Liver (tissue), 9 donors: ENCODE measurements around the gene AP5S1. TPM values are rescaled to one million over a fixed set of nuclear protein-coding genes. Genes with fewer than 3 reads are reported as not detected.

ENCODE experiments used
- DNase-seq: peaks from one replicate; pipeline ENCODE4 v3.0.0-alpha.2; 2017; ENCODE audit warnings: low spot score
- H3K27ac ChIP-seq, 2 donors: one replicate each; pipeline ENCODE4 v1.7.0; 2013; ENCODE audit warnings: inconsistent platforms in 2 of 2, low read length in 2 of 2, control low read depth in 1 of 2, low read depth in 1 of 2, mild to moderate bottlenecking in 1 of 2
- H3K27me3 ChIP-seq, 4 donors: one replicate each; pipeline versions ENCODE4 v1.6.1 to v1.7.0; 2013; ENCODE audit warnings: low read length in 3 of 4, inconsistent platforms in 1 of 4, mild to moderate bottlenecking in 1 of 4, moderate library complexity in 1 of 4; ENCODE audit not compliant: control insufficient read depth in 4 of 4, insufficient read depth in 4 of 4
- H3K36me3 ChIP-seq, 4 donors: one replicate each; pipeline versions ENCODE4 v1.6.1 to v1.7.0; 2013; ENCODE audit warnings: low read length in 3 of 4, mild to moderate bottlenecking in 3 of 4, low read depth in 1 of 4, moderate library complexity in 1 of 4; ENCODE audit not compliant: control insufficient read depth in 4 of 4, insufficient read depth in 3 of 4
- H3K4me1 ChIP-seq, 4 donors: one replicate each; pipeline versions ENCODE4 v1.6.1 to v1.7.0; 2013; ENCODE audit warnings: low read length in 3 of 4, mild to moderate bottlenecking in 3 of 4, moderate library complexity in 1 of 4; ENCODE audit not compliant: control insufficient read depth in 4 of 4, insufficient read depth in 4 of 4
- H3K4me3 ChIP-seq, 3 donors: one replicate each; pipeline versions ENCODE4 v1.6.1 to v1.7.0; 2013; ENCODE audit warnings: low read length in 3 of 3, control low read depth in 1 of 3, low read depth in 1 of 3, mild to moderate bottlenecking in 1 of 3
- H3K9ac ChIP-seq, 2 donors: one replicate each; pipeline ENCODE4 v1.7.0; 2013; ENCODE audit warnings: low read length in 2 of 2, mild to moderate bottlenecking in 2 of 2, moderate library complexity in 2 of 2, control low read depth in 1 of 2, low read depth in 1 of 2
- H3K9me3 ChIP-seq, 4 donors: one replicate each; pipeline versions ENCODE4 v1.6.1 to v1.7.0; 2013; ENCODE audit warnings: low read length in 3 of 4; ENCODE audit not compliant: control insufficient read depth in 4 of 4
- EGR1 ChIP-seq, 2 donors: IDR thresholded peaks; 2 replicates each; pipeline ENCODE4 v1.6.1; 2016 to 2018; ENCODE audit warnings: antibody characterized with exemption in 2 of 2, low read depth in 2 of 2
- FOXA1 ChIP-seq: IDR thresholded peaks from 2 replicates; pipeline ENCODE4 v1.6.1; 2016; ENCODE audit warnings: antibody characterized with exemption
- FOXA2 ChIP-seq: IDR thresholded peaks from 2 replicates; pipeline ENCODE4 v1.6.1; 2016; ENCODE audit warnings: antibody characterized with exemption
- GABPA ChIP-seq, 2 donors: IDR thresholded peaks in 1 of 2; conservative IDR thresholded peaks in 1 of 2; 2 replicates each; pipeline ENCODE4 v1.6.1; 2016; ENCODE audit warnings: antibody characterized with exemption in 2 of 2, mild to moderate bottlenecking in 1 of 2, moderate library complexity in 1 of 2
- HNF4A ChIP-seq, 2 donors: conservative IDR thresholded peaks; 2 replicates each; pipeline ENCODE4 v1.6.1; 2016; ENCODE audit warnings: antibody characterized with exemption in 2 of 2, mild to moderate bottlenecking in 2 of 2
- HNF4G ChIP-seq: IDR thresholded peaks from 2 replicates; pipeline ENCODE4 v1.6.1; 2016; ENCODE audit warnings: antibody characterized with exemption
- JUND ChIP-seq, 2 donors: IDR thresholded peaks; 2 replicates each; pipeline ENCODE4 v1.6.1; 2016; ENCODE audit warnings: antibody characterized with exemption in 2 of 2
- NR2F2 ChIP-seq: IDR thresholded peaks from 2 replicates; pipeline ENCODE4 v1.6.1; 2016; ENCODE audit warnings: antibody characterized with exemption
- RAD21 ChIP-seq, 2 donors: IDR thresholded peaks; 2 replicates each; pipeline ENCODE4 v1.6.1; 2016; ENCODE audit warnings: antibody characterized with exemption in 2 of 2, mild to moderate bottlenecking in 2 of 2
- RXRA ChIP-seq, 2 donors: IDR thresholded peaks; 2 replicates each; pipeline ENCODE4 v1.6.1; 2017 to 2018; ENCODE audit warnings: antibody characterized with exemption in 2 of 2, mild to moderate bottlenecking in 1 of 2
- SP1 ChIP-seq: IDR thresholded peaks from 2 replicates; pipeline ENCODE4 v1.6.1; 2018; ENCODE audit warnings: antibody characterized with exemption, mild to moderate bottlenecking
- TAF1 ChIP-seq: conservative IDR thresholded peaks from 2 replicates; pipeline ENCODE4 v1.6.1; 2016; ENCODE audit warnings: antibody characterized with exemption, mild to moderate bottlenecking
- YY1 ChIP-seq: IDR thresholded peaks from 2 replicates; pipeline ENCODE4 v1.6.1; 2016; ENCODE audit warnings: antibody characterized with exemption, mild to moderate bottlenecking
- WGBS: extraction: QIAGEN DNeasy Blood & Tissue Kit; methylation state at CpG from one replicate; pipeline ENCODE4 v1.1.7; 2013; 5-methylcytosine and 5-hydroxymethylcytosine counted together
- polyA plus RNA-seq, 2 donors: library from polyadenylated mRNA; stranded (reverse) in 1 of 2; unstranded in 1 of 2; fragments of 200-250 nt in 1 of 2; fragments of >200 nt in 1 of 2; fragmentation: Nextera tagmentation in 1 of 2; extraction: Ambion mirVana in 1 of 2; gene quantifications; one replicate each; pipeline versions ENCODE4 v1.2.1 to v1.2.3, GENCODE V29; 2013 to 2015
- total RNA-seq, 2 donors: library from RNA; depleted of rRNA; stranded (reverse); fragments of >200 nt; gene quantifications; one replicate each; pipeline ENCODE4 v1.2.3, GENCODE V29; 2014
- TF ChIP-seq, protein P1 (sequence below): IDR thresholded peaks from 2 replicates; pipeline ENCODE4 v1.6.1; 2016; ENCODE audit warnings: antibody characterized with exemption
- TF ChIP-seq, protein P2 (sequence below): IDR thresholded peaks from 2 replicates; pipeline ENCODE4 v1.6.1; 2016; ENCODE audit warnings: antibody characterized with exemption
- TF ChIP-seq, protein P3 (sequence below): fragments of 150-350 bp; IDR thresholded peaks from 2 replicates; pipeline ENCODE4 v1.5.1; 2017; ENCODE audit warnings: improper control_type of control experiment, low read depth, low read length; ENCODE audit not compliant: missing input control
- TF ChIP-seq, protein P4 (sequence below): IDR thresholded peaks from 2 replicates; pipeline ENCODE4 v1.6.1; 2016; ENCODE audit warnings: antibody characterized with exemption
- donor health status: healthy.
- donor health status: healthy.
- donor health status: healthy.
- donor health status: healthy.
- donor health status: healthy.

Gene AP5S1
- total and polyA plus RNA-seq, 4 donors: 9.1 to 14.5 (median 11.1) TPM

DNA sequence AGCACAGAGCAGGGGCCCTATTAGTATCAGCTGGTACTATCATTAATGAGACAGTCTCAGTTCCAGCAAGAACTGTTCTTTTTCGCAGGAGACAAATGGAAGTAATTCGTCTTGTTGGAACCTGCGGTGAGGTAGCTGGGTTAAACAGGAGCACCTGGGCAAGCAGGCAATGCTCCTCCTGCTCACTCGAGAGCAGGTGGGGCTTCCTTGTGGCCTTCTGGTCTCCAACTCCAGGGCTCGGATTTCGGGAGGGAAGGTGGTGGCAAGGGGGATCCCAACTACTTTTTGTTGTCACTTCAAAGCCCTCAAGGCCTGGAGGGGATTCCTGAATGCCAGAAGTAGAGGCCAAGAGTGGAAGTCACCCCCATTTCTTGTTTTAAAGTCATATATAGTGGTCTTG is 37.8 kb upstream of the AP5S1 start:
- H3K4me1 ChIP-seq: peaks cover 20 to 50% (median 39%) of the 10 kb centered on the region in 4 donors
- H3K27ac ChIP-seq: no peak overlapping the region
- H3K27me3 ChIP-seq: no peaks in the 10 kb centered on the region
- peaks cover 0 to 5% (median 0%) of the 10 kb centered on the region in 4 donors for H3K36me3 ChIP-seq
- H3K4me3 ChIP-seq: no peak overlapping the region
- no peak overlapping the region for H3K9ac ChIP-seq
- no peak for TF ChIP-seq RXRA (IDR thresholded peaks at IDR 0.05)
- TF ChIP-seq, protein P1, sequence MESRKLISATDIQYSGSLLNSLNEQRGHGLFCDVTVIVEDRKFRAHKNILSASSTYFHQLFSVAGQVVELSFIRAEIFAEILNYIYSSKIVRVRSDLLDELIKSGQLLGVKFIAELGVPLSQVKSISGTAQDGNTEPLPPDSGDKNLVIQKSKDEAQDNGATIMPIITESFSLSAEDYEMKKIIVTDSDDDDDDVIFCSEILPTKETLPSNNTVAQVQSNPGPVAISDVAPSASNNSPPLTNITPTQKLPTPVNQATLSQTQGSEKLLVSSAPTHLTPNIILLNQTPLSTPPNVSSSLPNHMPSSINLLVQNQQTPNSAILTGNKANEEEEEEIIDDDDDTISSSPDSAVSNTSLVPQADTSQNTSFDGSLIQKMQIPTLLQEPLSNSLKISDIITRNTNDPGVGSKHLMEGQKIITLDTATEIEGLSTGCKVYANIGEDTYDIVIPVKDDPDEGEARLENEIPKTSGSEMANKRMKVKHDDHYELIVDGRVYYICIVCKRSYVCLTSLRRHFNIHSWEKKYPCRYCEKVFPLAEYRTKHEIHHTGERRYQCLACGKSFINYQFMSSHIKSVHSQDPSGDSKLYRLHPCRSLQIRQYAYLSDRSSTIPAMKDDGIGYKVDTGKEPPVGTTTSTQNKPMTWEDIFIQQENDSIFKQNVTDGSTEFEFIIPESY: no peak
- TF ChIP-seq, protein P2, sequence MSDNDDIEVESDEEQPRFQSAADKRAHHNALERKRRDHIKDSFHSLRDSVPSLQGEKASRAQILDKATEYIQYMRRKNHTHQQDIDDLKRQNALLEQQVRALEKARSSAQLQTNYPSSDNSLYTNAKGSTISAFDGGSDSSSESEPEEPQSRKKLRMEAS: no peak
- TF ChIP-seq YY1: no peak
- TF ChIP-seq, protein P3, sequence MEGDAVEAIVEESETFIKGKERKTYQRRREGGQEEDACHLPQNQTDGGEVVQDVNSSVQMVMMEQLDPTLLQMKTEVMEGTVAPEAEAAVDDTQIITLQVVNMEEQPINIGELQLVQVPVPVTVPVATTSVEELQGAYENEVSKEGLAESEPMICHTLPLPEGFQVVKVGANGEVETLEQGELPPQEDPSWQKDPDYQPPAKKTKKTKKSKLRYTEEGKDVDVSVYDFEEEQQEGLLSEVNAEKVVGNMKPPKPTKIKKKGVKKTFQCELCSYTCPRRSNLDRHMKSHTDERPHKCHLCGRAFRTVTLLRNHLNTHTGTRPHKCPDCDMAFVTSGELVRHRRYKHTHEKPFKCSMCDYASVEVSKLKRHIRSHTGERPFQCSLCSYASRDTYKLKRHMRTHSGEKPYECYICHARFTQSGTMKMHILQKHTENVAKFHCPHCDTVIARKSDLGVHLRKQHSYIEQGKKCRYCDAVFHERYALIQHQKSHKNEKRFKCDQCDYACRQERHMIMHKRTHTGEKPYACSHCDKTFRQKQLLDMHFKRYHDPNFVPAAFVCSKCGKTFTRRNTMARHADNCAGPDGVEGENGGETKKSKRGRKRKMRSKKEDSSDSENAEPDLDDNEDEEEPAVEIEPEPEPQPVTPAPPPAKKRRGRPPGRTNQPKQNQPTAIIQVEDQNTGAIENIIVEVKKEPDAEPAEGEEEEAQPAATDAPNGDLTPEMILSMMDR: no peak
- no peak for TF ChIP-seq HNF4G
- no peak for TF ChIP-seq JUND (IDR thresholded peaks at IDR 0.05)
- TF ChIP-seq FOXA1: no peak
- TF ChIP-seq FOXA2: no peak
- TF ChIP-seq SP1: no peak
- TF ChIP-seq GABPA (IDR thresholded peaks at IDR 0.05 in 1 of 2, conservative IDR thresholded peaks at IDR 0.05 in 1 of 2): no peak
- no peak for TF ChIP-seq NR2F2
- no peak for TF ChIP-seq EGR1 (IDR thresholded peaks at IDR 0.05; ENCODE audit: low read depth in 2 of 2)
- DNase-seq: no peak
- H3K9me3 ChIP-seq: no peaks in the 10 kb centered on the region
- WGBS: 95% methylated on average over 6 of the region's 6 CpGs

DNA sequence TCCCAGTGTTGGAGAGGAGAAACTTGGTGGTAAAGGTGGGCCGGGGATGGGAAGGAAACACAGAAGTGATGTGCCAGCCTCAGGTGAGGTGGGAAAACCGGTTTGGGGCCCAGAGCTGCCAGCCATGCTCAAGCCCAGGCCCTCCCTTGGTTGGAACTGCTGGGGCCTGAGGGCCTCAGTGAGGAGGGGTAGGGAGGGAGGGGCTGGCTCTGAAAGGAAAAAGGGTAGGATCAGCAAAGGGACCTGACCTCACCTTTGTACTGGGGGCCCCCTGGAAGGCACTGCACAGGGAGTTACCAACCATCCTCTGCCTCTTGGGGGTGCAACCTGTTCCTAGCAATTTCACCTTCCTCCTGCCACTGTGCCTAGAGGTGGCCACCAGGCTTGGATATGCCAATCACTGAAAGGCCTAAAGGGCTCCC is 37.3 kb upstream of the AP5S1 start:
- Histone ChIP-seq H3K9me3 (no peaks in the 10 kb centered on the region), H3K27ac (no peak overlapping the region), H3K4me1 (peaks cover 18 to 45% (median 35%) of the 10 kb centered on the region in 4 donors), H3K36me3 (peaks cover 0 to 5% (median 0%) of the 10 kb centered on the region in 4 donors), H3K27me3 (no peaks in the 10 kb centered on the region), H3K4me3 (no peak overlapping the region), H3K9ac (no peak overlapping the region)
- 83% methylated on average over 2 of the region's 2 CpGs for WGBS
- no peak for DNase-seq
- TF ChIP-seq RXRA (IDR thresholded peaks at IDR 0.05) (no peak), SP1 (no peak), JUND (IDR thresholded peaks at IDR 0.05) (no peak), FOXA2 (no peak), HNF4G (no peak), GABPA (IDR thresholded peaks at IDR 0.05 in 1 of 2, conservative IDR thresholded peaks at IDR 0.05 in 1 of 2) (no peak), HNF4A (conservative IDR thresholded peaks at IDR 0.05) (no peak), EGR1 (IDR thresholded peaks at IDR 0.05; ENCODE audit: low read depth in 2 of 2) (no peak), RAD21 (IDR thresholded peaks at IDR 0.05) (no peak), NR2F2 (no peak), TAF1 (no peak), YY1 (no peak)
- TF ChIP-seq, protein P3: no peak
- TF ChIP-seq, protein P4, sequence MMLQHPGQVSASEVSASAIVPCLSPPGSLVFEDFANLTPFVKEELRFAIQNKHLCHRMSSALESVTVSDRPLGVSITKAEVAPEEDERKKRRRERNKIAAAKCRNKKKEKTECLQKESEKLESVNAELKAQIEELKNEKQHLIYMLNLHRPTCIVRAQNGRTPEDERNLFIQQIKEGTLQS: no peak
- TF ChIP-seq, protein P1: no peak
- TF ChIP-seq, protein P2: no peak
